GM12878 (cell line): ENCODE results near the gene CDC37L1. TPM values are rescaled to one million over a fixed set of nuclear protein-coding genes. Genes with fewer than 3 reads are reported as not detected.

Experiments used
- ATAC-seq: fragments of 200-7000 bp; cut with Tn5 transposase; 3 replicates; pipeline ENCODE4 v1.9.1; 2020; ENCODE audit warnings: mild to moderate bottlenecking, moderate library complexity
- BruUV-seq: library from RNA; stranded (reverse); fragments of 400-500 nt; replicated peaks from 2 replicates; lab custom pipeline; 2021; lab: Mats Ljungman, UMichigan
- CTCF ChIA-PET: fragments of 300-600 bp; sonication (Branson Sonifier 250); formaldehyde crosslinking; extraction: SDS; loops from one replicate; lab custom pipeline; 2021; ENCODE audit warnings: inconsistent platforms; lab: Yijun Ruan, JAX
- POLR2A ChIA-PET: fragments of 350-600 bp; formaldehyde crosslinking; extraction: SDS; loops from one replicate; lab custom pipeline; 2021; ENCODE audit warnings: inconsistent platforms; lab: Charles Lee
- RAD21 ChIA-PET: fragments of 300-600 bp; sonication (Branson Sonifier 250); formaldehyde crosslinking; loops from one replicate; lab custom pipeline; 2023; ENCODE audit warnings: antibody characterized with exemption; ENCODE audit not compliant: unreplicated experiment; lab: Charles Lee
- SMC1A ChIA-PET: fragments of 300-600 bp; sonication (Branson Sonifier 250); formaldehyde crosslinking; loops from one replicate; lab custom pipeline; 2023; ENCODE audit not compliant: unreplicated experiment, uncharacterized antibody; lab: Charles Lee
- DNase-seq: peaks from one replicate; pipeline ENCODE4 v3.0.0-alpha.2; 2011; ENCODE audit warnings: low read depth, low spot score
- FAIRE-seq: peaks from 3 replicates; lab custom pipeline; 2011; peaks lifted over from hg19 to GRCh38; lab: Jason Lieb, UNC
- H2AFZ ChIP-seq: 2 replicates; pipeline ENCODE4 v1.6.0; 2011; ENCODE audit warnings: low read depth, low read length, control low read depth; ENCODE audit not compliant: control insufficient read depth
- H3K27ac ChIP-seq: 2 replicates; pipeline ENCODE4 v1.5.1; 2011; ENCODE audit warnings: control low read depth; ENCODE audit not compliant: control insufficient read depth, insufficient read depth
- H3K27me3 ChIP-seq, 2 experiments: replicated peaks in 1 of 2; 2 replicates each; pipeline versions ENCODE4 v1.6.0 to v1.6.1; 2011; ENCODE audit warnings: low read length in 1 of 2; ENCODE audit not compliant: control insufficient read depth in 2 of 2, insufficient read depth in 2 of 2
- H3K36me3 ChIP-seq, 2 experiments: 2 replicates each; pipeline ENCODE4 v1.5.1; 2011; ENCODE audit warnings: low read length in 1 of 2; ENCODE audit not compliant: control insufficient read depth in 2 of 2, insufficient read depth in 2 of 2
- H3K4me1 ChIP-seq: 2 replicates; pipeline ENCODE4 v1.6.1; 2011; ENCODE audit warnings: mild to moderate bottlenecking, low read length, moderate library complexity, mixed read lengths; ENCODE audit not compliant: control insufficient read depth, insufficient read depth
- H3K4me2 ChIP-seq: 2 replicates; pipeline ENCODE4 v1.6.0; 2011; ENCODE audit warnings: control low read depth; ENCODE audit not compliant: control insufficient read depth, insufficient read depth
- H3K4me3 ChIP-seq: fragments of 200-600 bp; sonication (generic); 2 replicates; pipeline ENCODE4 v1.5.1; 2016
- H3K79me2 ChIP-seq: 2 replicates; pipeline ENCODE4 v1.6.0; 2011; ENCODE audit warnings: low read length; ENCODE audit not compliant: control insufficient read depth, insufficient read depth
- H3K9ac ChIP-seq: 2 replicates; pipeline ENCODE4 v1.8.0; 2011; ENCODE audit warnings: low read length, control low read depth, mixed read lengths; ENCODE audit not compliant: control insufficient read depth, insufficient read depth
- H3K9me3 ChIP-seq: replicated peaks from 3 replicates; pipeline ENCODE4 v1.5.1; 2011; ENCODE audit warnings: mild to moderate bottlenecking, low read length; ENCODE audit not compliant: control insufficient read depth, insufficient read depth
- H4K20me1 ChIP-seq: 2 replicates; pipeline ENCODE4 v1.6.0; 2011; ENCODE audit not compliant: control insufficient read depth, insufficient read depth
- CBX3 ChIP-seq: fragments of 200-600 bp; sonication (generic); IDR thresholded peaks from 2 replicates; pipeline ENCODE4 v1.6.1; 2016; ENCODE audit warnings: low read depth, borderline replicate concordance
- GATAD2B ChIP-seq: fragments of 450-650 bp; conservative IDR thresholded peaks from 2 replicates; pipeline ENCODE4 v1.6.1; 2017; ENCODE audit warnings: low read depth, mild to moderate bottlenecking, moderate library complexity
- HDGF ChIP-seq: fragments of 450-650 bp; IDR thresholded peaks from 2 replicates; pipeline ENCODE4 v1.6.1; 2016; ENCODE audit warnings: antibody characterized with exemption
- IRF3 ChIP-seq: fragments of 450-650 bp; IDR thresholded peaks from 2 replicates; pipeline ENCODE4 v1.6.1; 2014; ENCODE audit warnings: mild to moderate bottlenecking
- KLF5 ChIP-seq: fragments of 450-650 bp; IDR thresholded peaks from 2 replicates; pipeline ENCODE4 v1.6.1; 2014; ENCODE audit warnings: mild to moderate bottlenecking; ENCODE audit not compliant: partially characterized antibody
- MYC ChIP-seq: IDR thresholded peaks from 2 replicates; pipeline ENCODE4 v1.6.1; 2011; ENCODE audit warnings: mild to moderate bottlenecking, low read length, moderate library complexity, inconsistent platforms; ENCODE audit not compliant: insufficient read depth, insufficient replicate concordance, insufficient read length, severe bottlenecking
- NFYB ChIP-seq: IDR thresholded peaks from 2 replicates; pipeline ENCODE4 v1.6.1; 2011; ENCODE audit warnings: low read depth, mild to moderate bottlenecking, low read length, improper control_type of control experiment, moderate library complexity; ENCODE audit not compliant: insufficient read depth
- NRF1 ChIP-seq: conservative IDR thresholded peaks from 2 replicates; pipeline ENCODE4 v1.6.1; 2011; ENCODE audit warnings: mild to moderate bottlenecking, low read depth, low read length, improper control_type of control experiment
- PML ChIP-seq: IDR thresholded peaks from 2 replicates; pipeline ENCODE4 v1.6.1; 2012; ENCODE audit warnings: low read length, inconsistent platforms
- POLR2AphosphoS2 ChIP-seq: IDR thresholded peaks from 2 replicates; pipeline ENCODE4 v1.6.1; 2011; ENCODE audit warnings: low read depth, mild to moderate bottlenecking, low read length, improper control_type of control experiment, moderate library complexity
- RAD51 ChIP-seq: fragments of 450-650 bp; IDR thresholded peaks from 2 replicates; pipeline ENCODE4 v1.6.1; 2016; ENCODE audit warnings: moderate library complexity, mild to moderate bottlenecking, inconsistent platforms
- RCOR1 ChIP-seq: conservative IDR thresholded peaks from 2 replicates; pipeline ENCODE4 v1.6.1; 2012; ENCODE audit warnings: low read depth, low read length, improper control_type of control experiment
- SMAD5 ChIP-seq: IDR thresholded peaks from 2 replicates; pipeline ENCODE4 v1.6.1; 2016; ENCODE audit warnings: antibody characterized with exemption, low read depth
- ZNF217 ChIP-seq: fragments of 450-650 bp; IDR thresholded peaks from 2 replicates; pipeline ENCODE4 v1.6.1; 2017; ENCODE audit warnings: antibody characterized with exemption, mild to moderate bottlenecking
- WGBS: methylation state at CpG from one replicate; pipeline ENCODE4 v1.1.6; 2016; ENCODE audit warnings: low lambda C conversion rate; ENCODE audit not compliant: insufficient replicate concordance, insufficient coverage; ENCODE audit errors: missing lambda C conversion rate; 5-methylcytosine and 5-hydroxymethylcytosine counted together
- in situ Hi-C: fragments of 300-500 bp; cut with MboI; formaldehyde crosslinking; loops from 9 replicates; pipeline ENCODE4 v1.14.3; 2018; ENCODE audit warnings: mixed read lengths
- intact Hi-C: fragments of 100-400 bp; cut with micrococcal nuclease; formaldehyde crosslinking; loops from one replicate; pipeline ENCODE4 v1.14.2; 2022; ENCODE audit not compliant: unreplicated experiment
- polyA plus RNA-seq, 11 experiments: library from polyadenylated mRNA; depleted of rRNA in 4 of 11; unstranded in 6 of 11; stranded (reverse) in 5 of 11; fragments of >200 nt; fragmentation: Nextera tagmentation in 4 of 11; fragmentation: Illumina TruSeq in 1 of 11; extraction: Ambion mirVana in 4 of 11; extraction: Trizol in 1 of 11; gene quantifications; 1 replicate in 1 of 11; 2 replicates in 10 of 11; pipeline versions ENCODE4 v1.2.1 to v1.2.3, GENCODE V29; 2011 to 2016; ENCODE audit warnings: inconsistent platforms in 2 of 11, missing spikeins in 2 of 11, low read depth in 1 of 11
- total RNA-seq, 4 experiments: library from RNA; depleted of rRNA in 3 of 4; stranded (reverse); fragments of >200 nt in 3 of 4; fragmentation: Illumina TruSeq in 1 of 4; extraction: Trizol in 1 of 4; gene quantifications; 2 replicates each; pipeline versions ENCODE4 v1.2.1 to v1.2.3, GENCODE V29; 2013 to 2021
- TF ChIP-seq, protein P1 (sequence below), 3 experiments: IDR thresholded peaks in 2 of 3; conservative IDR thresholded peaks in 1 of 3; 2 replicates each; pipeline ENCODE4 v1.5.1; 2011; ENCODE audit warnings: low read depth in 3 of 3, low read length in 3 of 3, mild to moderate bottlenecking in 3 of 3, control low read depth in 2 of 3, moderate library complexity in 2 of 3, inconsistent platforms in 1 of 3, mixed read lengths in 1 of 3; ENCODE audit not compliant: control insufficient read depth in 2 of 3, insufficient read depth in 1 of 3; ENCODE audit errors: extremely low read depth in 1 of 3
- TF ChIP-seq, protein P2 (sequence below): IDR thresholded peaks from 2 replicates; pipeline ENCODE4 v1.6.1; 2011; ENCODE audit warnings: borderline replicate concordance, low read depth, mild to moderate bottlenecking, moderate library complexity, mixed read lengths, low read length; ENCODE audit not compliant: insufficient read depth; ENCODE audit errors: extremely low read length

The CDC37L1 gene
- total and polyA plus RNA-seq, 10 of the 15 experiments (the other 5 are each of a cell fraction or from before 2014, with no cell fraction given): 2.2 to 16.6 (median 8.2) TPM

DNA sequence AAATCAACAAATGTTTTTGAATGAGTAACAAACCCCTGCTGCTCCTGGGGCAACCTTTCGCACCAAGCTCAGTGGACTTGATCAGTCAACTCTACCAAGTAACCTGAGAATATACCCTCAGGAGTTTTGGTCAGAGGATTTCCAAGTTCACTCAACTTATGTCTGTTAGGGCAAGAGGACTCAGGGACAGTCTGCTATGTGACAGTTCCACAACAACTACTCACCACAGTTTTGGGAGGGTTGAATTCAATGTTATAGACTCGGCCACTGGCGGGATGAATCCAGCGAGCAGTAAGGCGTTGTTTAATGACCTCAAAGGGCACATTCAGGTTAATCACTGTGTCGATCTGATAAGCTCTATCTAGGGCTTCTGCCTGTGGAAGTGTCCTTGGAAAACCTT is 39.5 kb downstream of the CDC37L1 start:
- ChIA-PET SMC1A (interaction anchor here (1.6 kb wide), 1 partner anchor 9 kb away, joined by 4 read pairs; no protein-coding TSS in a partner anchor), POLR2A (no interaction called here), RAD21 (no interaction called here), CTCF (interaction anchor here (0.6 kb wide), 1 partner anchor 31 kb away, joined by 3 read pairs; no protein-coding TSS in a partner anchor)
- intact Hi-C loops (no loop called here), in situ Hi-C loops (no loop called here)
- no peak overlapping the region for H2AFZ ChIP-seq
- no peak for DNase-seq
- no peaks in the 10 kb centered on the region for H4K20me1 ChIP-seq
- no peaks in the 10 kb centered on the region; the same call in 2 of the 3 replicates for H3K9me3 ChIP-seq
- ATAC-seq: no peak
- no peak overlapping the region for H3K4me3 ChIP-seq
- peaks cover 8 to 31% of the 10 kb centered on the region in 2 experiments for H3K36me3 ChIP-seq
- H3K4me1 ChIP-seq: no peaks in the 10 kb centered on the region
- H3K4me2 ChIP-seq: no peak overlapping the region
- H3K27me3 ChIP-seq: no peaks in the 10 kb centered on the region
- TF ChIP-seq HDGF: no peak
- TF ChIP-seq, protein P1, sequence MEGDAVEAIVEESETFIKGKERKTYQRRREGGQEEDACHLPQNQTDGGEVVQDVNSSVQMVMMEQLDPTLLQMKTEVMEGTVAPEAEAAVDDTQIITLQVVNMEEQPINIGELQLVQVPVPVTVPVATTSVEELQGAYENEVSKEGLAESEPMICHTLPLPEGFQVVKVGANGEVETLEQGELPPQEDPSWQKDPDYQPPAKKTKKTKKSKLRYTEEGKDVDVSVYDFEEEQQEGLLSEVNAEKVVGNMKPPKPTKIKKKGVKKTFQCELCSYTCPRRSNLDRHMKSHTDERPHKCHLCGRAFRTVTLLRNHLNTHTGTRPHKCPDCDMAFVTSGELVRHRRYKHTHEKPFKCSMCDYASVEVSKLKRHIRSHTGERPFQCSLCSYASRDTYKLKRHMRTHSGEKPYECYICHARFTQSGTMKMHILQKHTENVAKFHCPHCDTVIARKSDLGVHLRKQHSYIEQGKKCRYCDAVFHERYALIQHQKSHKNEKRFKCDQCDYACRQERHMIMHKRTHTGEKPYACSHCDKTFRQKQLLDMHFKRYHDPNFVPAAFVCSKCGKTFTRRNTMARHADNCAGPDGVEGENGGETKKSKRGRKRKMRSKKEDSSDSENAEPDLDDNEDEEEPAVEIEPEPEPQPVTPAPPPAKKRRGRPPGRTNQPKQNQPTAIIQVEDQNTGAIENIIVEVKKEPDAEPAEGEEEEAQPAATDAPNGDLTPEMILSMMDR (IDR thresholded peaks at IDR 0.05 in 2 of 3, conservative IDR thresholded peaks at IDR 0.05 in 1 of 3; ENCODE audit: control insufficient read depth in 2 of 3, extremely low read depth in 1 of 3, insufficient read depth in 1 of 3, low read depth in 3 of 3, low read length in 3 of 3): no peak
- TF ChIP-seq, protein P2, sequence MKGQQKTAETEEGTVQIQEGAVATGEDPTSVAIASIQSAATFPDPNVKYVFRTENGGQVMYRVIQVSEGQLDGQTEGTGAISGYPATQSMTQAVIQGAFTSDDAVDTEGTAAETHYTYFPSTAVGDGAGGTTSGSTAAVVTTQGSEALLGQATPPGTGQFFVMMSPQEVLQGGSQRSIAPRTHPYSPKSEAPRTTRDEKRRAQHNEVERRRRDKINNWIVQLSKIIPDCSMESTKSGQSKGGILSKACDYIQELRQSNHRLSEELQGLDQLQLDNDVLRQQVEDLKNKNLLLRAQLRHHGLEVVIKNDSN: no peak
- no peak for TF ChIP-seq PML
- no peak for TF ChIP-seq ZNF217
- no peak for TF ChIP-seq POLR2AphosphoS2
- no peak for TF ChIP-seq RAD51
- TF ChIP-seq CBX3: no peak
- TF ChIP-seq RCOR1: no peak
- TF ChIP-seq NRF1: no peak
- no peak for TF ChIP-seq SMAD5
- no peak for TF ChIP-seq GATAD2B
- TF ChIP-seq NFYB: no peak
- no peak for TF ChIP-seq MYC
- no peak for TF ChIP-seq IRF3
- TF ChIP-seq KLF5: no peak
- no peaks in the 10 kb centered on the region for H3K79me2 ChIP-seq
- no peak overlapping the region for H3K27ac ChIP-seq
- H3K9ac ChIP-seq: no peak overlapping the region
- BruUV-seq: no TSS peak
- WGBS: 97% methylated on average over 6 of the region's 6 CpGs
- FAIRE-seq: no peak
